ENCODE results near the gene RNF217.

GRCh38 chr6:124913056-124913455 is 49.2 kb upstream of the RNF217 start:
- TF ChIP-seq POLR2AphosphoS5 (IDR thresholded peaks at IDR 0.05; ENCODE audit: low read depth), result no peak
- TF ChIP-seq, protein P1, sequence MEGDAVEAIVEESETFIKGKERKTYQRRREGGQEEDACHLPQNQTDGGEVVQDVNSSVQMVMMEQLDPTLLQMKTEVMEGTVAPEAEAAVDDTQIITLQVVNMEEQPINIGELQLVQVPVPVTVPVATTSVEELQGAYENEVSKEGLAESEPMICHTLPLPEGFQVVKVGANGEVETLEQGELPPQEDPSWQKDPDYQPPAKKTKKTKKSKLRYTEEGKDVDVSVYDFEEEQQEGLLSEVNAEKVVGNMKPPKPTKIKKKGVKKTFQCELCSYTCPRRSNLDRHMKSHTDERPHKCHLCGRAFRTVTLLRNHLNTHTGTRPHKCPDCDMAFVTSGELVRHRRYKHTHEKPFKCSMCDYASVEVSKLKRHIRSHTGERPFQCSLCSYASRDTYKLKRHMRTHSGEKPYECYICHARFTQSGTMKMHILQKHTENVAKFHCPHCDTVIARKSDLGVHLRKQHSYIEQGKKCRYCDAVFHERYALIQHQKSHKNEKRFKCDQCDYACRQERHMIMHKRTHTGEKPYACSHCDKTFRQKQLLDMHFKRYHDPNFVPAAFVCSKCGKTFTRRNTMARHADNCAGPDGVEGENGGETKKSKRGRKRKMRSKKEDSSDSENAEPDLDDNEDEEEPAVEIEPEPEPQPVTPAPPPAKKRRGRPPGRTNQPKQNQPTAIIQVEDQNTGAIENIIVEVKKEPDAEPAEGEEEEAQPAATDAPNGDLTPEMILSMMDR (IDR thresholded peaks at IDR 0.05; ENCODE audit: insufficient read depth, low read length), result no peak
- no peak for TF ChIP-seq SPI1 (IDR thresholded peaks at IDR 0.05; ENCODE audit: borderline replicate concordance, low read depth)
- TF ChIP-seq, protein P2, sequence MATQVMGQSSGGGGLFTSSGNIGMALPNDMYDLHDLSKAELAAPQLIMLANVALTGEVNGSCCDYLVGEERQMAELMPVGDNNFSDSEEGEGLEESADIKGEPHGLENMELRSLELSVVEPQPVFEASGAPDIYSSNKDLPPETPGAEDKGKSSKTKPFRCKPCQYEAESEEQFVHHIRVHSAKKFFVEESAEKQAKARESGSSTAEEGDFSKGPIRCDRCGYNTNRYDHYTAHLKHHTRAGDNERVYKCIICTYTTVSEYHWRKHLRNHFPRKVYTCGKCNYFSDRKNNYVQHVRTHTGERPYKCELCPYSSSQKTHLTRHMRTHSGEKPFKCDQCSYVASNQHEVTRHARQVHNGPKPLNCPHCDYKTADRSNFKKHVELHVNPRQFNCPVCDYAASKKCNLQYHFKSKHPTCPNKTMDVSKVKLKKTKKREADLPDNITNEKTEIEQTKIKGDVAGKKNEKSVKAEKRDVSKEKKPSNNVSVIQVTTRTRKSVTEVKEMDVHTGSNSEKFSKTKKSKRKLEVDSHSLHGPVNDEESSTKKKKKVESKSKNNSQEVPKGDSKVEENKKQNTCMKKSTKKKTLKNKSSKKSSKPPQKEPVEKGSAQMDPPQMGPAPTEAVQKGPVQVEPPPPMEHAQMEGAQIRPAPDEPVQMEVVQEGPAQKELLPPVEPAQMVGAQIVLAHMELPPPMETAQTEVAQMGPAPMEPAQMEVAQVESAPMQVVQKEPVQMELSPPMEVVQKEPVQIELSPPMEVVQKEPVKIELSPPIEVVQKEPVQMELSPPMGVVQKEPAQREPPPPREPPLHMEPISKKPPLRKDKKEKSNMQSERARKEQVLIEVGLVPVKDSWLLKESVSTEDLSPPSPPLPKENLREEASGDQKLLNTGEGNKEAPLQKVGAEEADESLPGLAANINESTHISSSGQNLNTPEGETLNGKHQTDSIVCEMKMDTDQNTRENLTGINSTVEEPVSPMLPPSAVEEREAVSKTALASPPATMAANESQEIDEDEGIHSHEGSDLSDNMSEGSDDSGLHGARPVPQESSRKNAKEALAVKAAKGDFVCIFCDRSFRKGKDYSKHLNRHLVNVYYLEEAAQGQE (IDR thresholded peaks at IDR 0.05; ENCODE audit: insufficient replicate concordance, low read depth), result no peak
- TF ChIP-seq GABPA (IDR thresholded peaks at IDR 0.05; ENCODE audit: low read depth), result no peak
